Gastroesophageal sphincter (tissue), 4 donors: ENCODE measurements around the gene MTA2. TPM values are rescaled to one million over a fixed set of nuclear protein-coding genes. Genes with fewer than 3 reads are reported as not detected.
A peak's percentile ranks its signal among the peaks of the same experiment; 100 is the strongest.
"Not testable (repeated sequence)": the region's sequence is repeated elsewhere in the genome, so short reads cannot be mapped to it uniquely, and the experiment has no call there.

Source experiments
- ATAC-seq: fragments of 150-250 bp; one replicate; pipeline ENCODE4 v1.9.1; 2016; ENCODE audit warnings: mild to moderate bottlenecking, moderate library complexity
- H3K27ac ChIP-seq, 4 donors: fragments of 200-600 bp; sonication (generic) in 3 of 4; 1 replicate in 3 of 4; 2 replicates in 1 of 4; pipeline ENCODE4 v1.5.1; 2016 to 2019
- H3K27me3 ChIP-seq: fragments of 200-600 bp; sonication (generic); one replicate; pipeline ENCODE4 v1.5.1; 2019
- H3K36me3 ChIP-seq, 2 donors: fragments of 200-600 bp; sonication (generic); one replicate each; pipeline ENCODE4 v1.5.1; 2019; ENCODE audit warnings: control low read depth in 1 of 2
- H3K4me1 ChIP-seq, 3 donors: fragments of 200-600 bp; sonication (generic); 1 replicate in 2 of 3; 2 replicates in 1 of 3; pipeline ENCODE4 v1.5.1; 2016 to 2019; ENCODE audit warnings: control low read depth in 2 of 3
- H3K4me3 ChIP-seq, 2 donors: fragments of 200-600 bp; sonication (generic); one replicate each; pipeline ENCODE4 v1.5.1; 2019; ENCODE audit warnings: mild to moderate bottlenecking in 1 of 2, moderate library complexity in 1 of 2
- H3K9me3 ChIP-seq, 3 donors: fragments of 200-600 bp; sonication (generic); one replicate each; pipeline ENCODE4 v1.5.1; 2017 to 2019; ENCODE audit warnings: control low read depth in 2 of 3
- CTCF ChIP-seq, 4 experiments: fragments of 200-600 bp in 2 of 4; fragments of 450-650 bp in 2 of 4; sonication (generic) in 1 of 4; IDR thresholded peaks; one replicate each; pipeline ENCODE4 v1.5.1; 2017 to 2019; ENCODE audit warnings: antibody characterized with exemption in 4 of 4, mild to moderate bottlenecking in 2 of 4, moderate library complexity in 2 of 4
- EP300 ChIP-seq: sonication (generic); formaldehyde crosslinking; IDR thresholded peaks from one replicate; pipeline ENCODE4 v1.6.1; 2017; ENCODE audit warnings: antibody characterized with exemption, mild to moderate bottlenecking
- POLR2A ChIP-seq, 2 donors: fragments of 450-650 bp; IDR thresholded peaks; one replicate each; pipeline ENCODE4 v1.6.1; 2017; ENCODE audit warnings: antibody characterized with exemption in 2 of 2, mild to moderate bottlenecking in 2 of 2, moderate library complexity in 1 of 2
- POLR2AphosphoS5 ChIP-seq: sonication (generic); formaldehyde crosslinking; IDR thresholded peaks from one replicate; pipeline ENCODE4 v1.6.1; 2017; ENCODE audit warnings: antibody characterized with exemption
- WGBS, 2 donors: methylation state at CpG; one replicate each; pipeline ENCODE4 v1.1.5; 2018; ENCODE audit warnings: low coverage in 1 of 2; 5-methylcytosine and 5-hydroxymethylcytosine counted together
- total RNA-seq, 4 donors: library from RNA; depleted of rRNA; stranded (reverse); fragments of >200 nt; gene quantifications; one replicate each; pipeline ENCODE4 v1.1.0, GENCODE V29; 2016

The MTA2 gene
- total RNA-seq, 4 donors from 2014 or later: 67.9 to 88.7 (median 85.6) TPM

- H3K27me3 ChIP-seq: no peaks in the 10 kb centered on the region
- no peak overlapping the region for H3K4me3 ChIP-seq
- peaks cover 0 to 47% (median 8%) of the 10 kb centered on the region in 3 donors for H3K4me1 ChIP-seq
- peaks cover 0 to 79% of the 10 kb centered on the region in 2 donors for H3K36me3 ChIP-seq
- TF ChIP-seq EP300 (no peak), POLR2A (IDR thresholded peaks at IDR 0.05) (no peak), POLR2AphosphoS5 (no peak), CTCF (IDR thresholded peaks at IDR 0.05) (no peak)
- no peak for ATAC-seq
- WGBS, 2 donors: 54 to 89% methylated on average over 1 of the region's 1 CpG
- peak overlapping the region in 2 of 4 donors; percentile 23 to 93 for H3K27ac ChIP-seq
- H3K9me3 ChIP-seq: no peaks in the 10 kb centered on the region
Measured at GRCh38 chr11:62569611-62570010, 32.1 kb downstream of the MTA2 start.

GRCh38 chr11:62567018-62567633 lies 34.5 kb downstream of the MTA2 start:
- no peak for ATAC-seq
- TF ChIP-seq POLR2A (IDR thresholded peaks at IDR 0.05): no peak
- no peak for TF ChIP-seq CTCF (IDR thresholded peaks at IDR 0.05)
- TF ChIP-seq EP300: no peak
- TF ChIP-seq POLR2AphosphoS5: no peak
- Histone ChIP-seq H3K27ac (no peak overlapping the region), H3K27me3 (no peaks in the 10 kb centered on the region), H3K4me3 (no peak overlapping the region), H3K4me1 (peaks cover 0 to 42% (median 0%) of the 10 kb centered on the region in 3 donors), H3K36me3 (peaks cover 0 to 100% of the 10 kb centered on the region in 2 donors), H3K9me3 (no peaks in the 10 kb centered on the region)
- WGBS, 2 donors: 60 to 75% methylated on average over 2 to 7 of the region's 8 CpGs

GRCh38 chr11:62566247-62566646 lies 35.4 kb downstream of the MTA2 start:
- WGBS, 2 donors: 88 to 95% methylated on average over 8 of the region's 8 CpGs
- ATAC-seq: no peak
- H3K27ac ChIP-seq: peak overlapping the region in 1 of 4 donors; percentile 35
- no peaks in the 10 kb centered on the region for H3K9me3 ChIP-seq
- peaks cover 0 to 98% of the 10 kb centered on the region in 2 donors for H3K36me3 ChIP-seq
- H3K4me3 ChIP-seq: no peak overlapping the region
- TF ChIP-seq POLR2A (IDR thresholded peaks at IDR 0.05) (no peak), CTCF (IDR thresholded peaks at IDR 0.05) (no peak), EP300 (no peak), POLR2AphosphoS5 (no peak)
- peaks cover 0 to 42% (median under 1%) of the 10 kb centered on the region in 3 donors for H3K4me1 ChIP-seq
- H3K27me3 ChIP-seq: no peaks in the 10 kb centered on the region

GRCh38 chr11:62565100-62565802 lies 36.4 kb downstream of the MTA2 start:
- Histone ChIP-seq H3K27ac (peak overlapping the region in 1 of 4 donors; percentile 35), H3K9me3 (no peaks in the 10 kb centered on the region), H3K36me3 (peaks cover 0 to 89% of the 10 kb centered on the region in 2 donors), H3K4me1 (peaks cover 0 to 42% (median 5%) of the 10 kb centered on the region in 3 donors), H3K4me3 (no peak overlapping the region), H3K27me3 (no peaks in the 10 kb centered on the region)
- WGBS, 2 donors: 35 to 46% methylated on average over 2 to 4 of the region's 5 CpGs
- ATAC-seq: no peak
- TF ChIP-seq POLR2AphosphoS5 (no peak), POLR2A (IDR thresholded peaks at IDR 0.05) (no peak), EP300 (no peak), CTCF (IDR thresholded peaks at IDR 0.05) (no peak)

GRCh38 chr11:62561677-62562230 lies 39.9 kb downstream of the MTA2 start:
- H3K4me1 ChIP-seq: peaks cover 3 to 60% (median 16%) of the 10 kb centered on the region in 3 donors
- 34 to 53% methylated on average over 3 of the region's 3 CpGs for WGBS, 2 donors
- not testable (repeated sequence) for H3K4me3 ChIP-seq, H3K27me3 ChIP-seq, ATAC-seq, H3K9me3 ChIP-seq
- H3K27ac ChIP-seq: peak overlapping the region; percentile 74 to 94 (median 88)
- peaks cover 0 to 76% of the 10 kb centered on the region in 2 donors for H3K36me3 ChIP-seq
